Right cardiac atrium (tissue), 5 donors: ENCODE data around the gene FTO. TPM values are rescaled to one million over a fixed set of nuclear protein-coding genes. Genes with fewer than 3 reads are reported as not detected.
A peak's percentile ranks its signal among the peaks of the same experiment; 100 is the strongest.
"Not testable (repeated sequence)": the region's sequence is repeated elsewhere in the genome, so short reads cannot be mapped to it uniquely, and the experiment has no call there.

Experiments used
- ATAC-seq, 2 donors: fragments of 200-7000 bp; cut with Tn5 transposase; one replicate each; pipeline versions ENCODE4 v1.8.0 to v1.9.1; 2020; ENCODE audit warnings: moderate library complexity in 2 of 2, mild to moderate bottlenecking in 1 of 2
- DNase-seq, 3 donors: peaks; one replicate each; pipeline ENCODE4 v3.0.0-alpha.2; 2020
- H3K27ac ChIP-seq: one replicate; pipeline ENCODE4 v1.5.1; 2013; ENCODE audit warnings: mild to moderate bottlenecking, low read length, control low read depth, moderate library complexity
- H3K27me3 ChIP-seq: one replicate; pipeline ENCODE4 v1.6.1; 2013; ENCODE audit not compliant: control insufficient read depth, insufficient read depth
- H3K4me1 ChIP-seq: one replicate; pipeline ENCODE4 v1.6.1; 2013; ENCODE audit warnings: low read length; ENCODE audit not compliant: control insufficient read depth, insufficient read depth
- H3K4me3 ChIP-seq: one replicate; pipeline ENCODE4 v1.5.1; 2013; ENCODE audit warnings: low read length, control low read depth
- H3K9me3 ChIP-seq: one replicate; pipeline ENCODE4 v1.6.1; 2013; ENCODE audit warnings: low read length; ENCODE audit not compliant: control insufficient read depth
- WGBS: extraction: QIAGEN DNeasy Blood & Tissue Kit; methylation state at CpG from one replicate; pipeline ENCODE4 v1.1.7; 2013; 5-methylcytosine and 5-hydroxymethylcytosine counted together
- intact Hi-C, 4 donors: fragments of 100-400 bp; cut with DNase I; formaldehyde crosslinking; loops; one replicate each; pipeline versions ENCODE4 v1.11.0 to v1.14.0; 2022 to 2023
- polyA plus RNA-seq: library from polyadenylated mRNA; stranded (reverse); fragments of 200-250 nt; gene quantifications from one replicate; pipeline ENCODE4 v1.2.3, GENCODE V29; 2013
- total RNA-seq, 4 donors: library from RNA; stranded (reverse); fragmentation: NEBNext Ultra II Directional; extraction: Animal tissue kit (Norgen Biotek cat#: 25700); gene quantifications; one replicate each; pipeline ENCODE4 v1.2.1, GENCODE V29; 2021
- donor health status: healthy with polysubstance abuse.
- donor health status: DM: no; HTN: yes; CAD: no.
- donor health status: DM: no; HTN: no; CAD: no.
- donor health status: DM: no; HTN: yes; CAD: no; lungs with severe emphysema.
- donor health status: DM: yes; HTN: yes; CAD: no.

The FTO gene
- total and polyA plus RNA-seq, 5 donors = 21.9 to 86.3 (median 78.2) TPM

DNA sequence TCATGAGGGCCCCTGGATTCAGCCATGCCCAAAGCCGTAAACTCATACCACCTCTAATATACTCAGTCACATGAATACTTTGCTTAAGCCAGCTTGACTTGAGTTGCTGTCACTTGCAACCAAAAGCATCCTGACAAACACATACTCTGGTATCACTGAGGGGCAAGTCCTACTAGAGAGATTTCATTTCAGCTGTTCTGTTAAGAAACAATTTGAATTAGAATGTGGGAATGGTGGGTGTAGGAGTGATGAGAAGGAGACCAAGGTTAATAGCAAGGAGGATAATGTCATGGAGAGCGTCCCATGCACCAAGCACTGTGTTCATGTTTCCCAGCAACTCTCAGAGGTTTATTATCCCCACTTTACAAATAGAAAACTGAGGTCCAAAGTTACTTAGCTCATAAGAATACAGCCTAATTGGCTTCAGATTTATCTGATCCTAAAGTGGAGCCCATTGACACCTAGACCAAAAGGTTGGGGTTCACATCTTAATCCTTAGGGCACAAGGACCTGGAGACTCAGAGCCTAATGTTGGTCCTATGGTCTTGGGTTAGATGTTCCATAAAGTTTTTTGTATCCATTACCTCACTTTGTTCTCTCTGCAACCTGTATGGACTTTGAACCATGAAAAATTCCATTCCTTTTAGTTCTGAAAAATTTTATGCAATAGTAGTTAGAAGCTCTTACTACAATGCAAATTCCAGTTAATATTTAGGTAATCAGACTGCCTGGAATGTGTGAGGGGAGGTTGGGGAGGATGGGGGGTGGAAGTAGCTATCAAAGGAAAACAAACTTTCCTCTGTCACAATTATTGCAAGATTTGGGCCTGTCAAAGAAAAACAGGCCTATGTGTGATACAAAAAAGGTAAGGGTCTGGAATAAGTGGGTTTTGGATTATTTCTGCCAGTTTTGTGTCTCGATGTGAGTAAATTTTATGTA lies 476.7 kb downstream of the FTO start:
- H3K4me3 ChIP-seq = no peak overlapping the region
- H3K27ac ChIP-seq = no peak overlapping the region
- intact Hi-C loops = no loop called here
- DNase-seq = no peak
- peaks cover 2% of the 10 kb centered on the region for H3K27me3 ChIP-seq
- no peaks in the 10 kb centered on the region for H3K9me3 ChIP-seq
- WGBS = 59% methylated on average over 3 of the region's 3 CpGs
- ATAC-seq = no peak
- H3K4me1 ChIP-seq = no peaks in the 10 kb centered on the region

DNA sequence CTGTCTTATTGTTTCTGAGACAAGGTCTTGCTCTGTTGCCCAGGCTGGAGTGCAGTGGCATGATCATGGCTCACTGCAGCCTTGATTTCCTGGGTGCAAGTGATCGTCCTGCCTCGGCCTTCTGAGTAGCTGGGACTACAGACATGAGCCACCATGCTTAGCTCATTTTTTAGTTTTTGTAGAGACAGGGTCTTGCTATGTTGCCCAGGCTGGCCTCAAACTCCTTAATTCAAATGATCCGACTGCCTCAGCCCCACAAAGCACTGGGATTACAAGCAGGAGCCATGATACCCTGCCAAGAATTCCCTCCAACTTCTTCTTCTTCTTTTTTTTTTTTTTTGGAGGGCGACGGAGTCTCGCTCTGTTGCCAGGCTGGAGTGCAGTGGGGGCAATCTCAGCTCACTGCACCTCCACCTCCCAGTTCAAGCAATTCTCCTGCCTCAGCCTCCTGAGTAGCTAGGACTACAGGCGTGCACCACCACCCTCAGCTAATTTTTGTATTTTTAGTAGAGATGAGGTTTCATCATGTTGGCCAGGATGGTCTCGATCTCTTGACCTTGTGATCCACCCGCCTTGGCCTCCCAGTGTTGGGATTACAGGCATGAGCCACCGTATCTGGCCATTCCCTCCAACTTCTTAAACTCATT lies 477.9 kb downstream of the FTO start:
- 94% methylated on average over 10 of the region's 10 CpGs for WGBS
- ATAC-seq, H3K4me1 ChIP-seq, H3K9me3 ChIP-seq, DNase-seq, H3K27me3 ChIP-seq, H3K27ac ChIP-seq, H3K4me3 ChIP-seq, intact Hi-C loops: not testable (repeated sequence)

DNA sequence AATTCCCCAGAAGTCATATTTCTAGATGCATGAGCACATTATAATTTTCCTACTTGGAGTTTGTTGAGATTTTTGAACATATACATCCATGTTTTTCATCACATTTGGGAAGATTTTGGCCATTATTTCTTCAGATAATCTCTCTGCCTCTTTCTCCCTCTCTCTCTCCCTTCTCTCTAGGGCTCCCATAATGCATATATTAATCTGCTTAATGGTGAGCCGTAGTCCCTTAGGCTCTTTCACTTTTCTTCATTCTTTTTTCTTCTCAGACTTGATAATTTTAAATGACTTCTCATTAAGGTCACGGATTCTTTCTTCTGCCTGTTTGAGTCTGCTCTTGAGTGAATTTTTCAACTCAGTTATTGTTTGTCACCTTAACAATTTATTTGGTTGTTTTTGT lies 481.1 kb downstream of the FTO start:
- WGBS = over 99% methylated on average over 2 of the region's 2 CpGs
- H3K27me3 ChIP-seq = peaks cover 2% of the 10 kb centered on the region
- no peaks in the 10 kb centered on the region for H3K9me3 ChIP-seq
- intact Hi-C loops = no loop called here
- H3K4me3 ChIP-seq = no peak overlapping the region
- H3K4me1 ChIP-seq = no peaks in the 10 kb centered on the region
- ATAC-seq (no peak), DNase-seq (no peak)
- no peak overlapping the region for H3K27ac ChIP-seq

DNA sequence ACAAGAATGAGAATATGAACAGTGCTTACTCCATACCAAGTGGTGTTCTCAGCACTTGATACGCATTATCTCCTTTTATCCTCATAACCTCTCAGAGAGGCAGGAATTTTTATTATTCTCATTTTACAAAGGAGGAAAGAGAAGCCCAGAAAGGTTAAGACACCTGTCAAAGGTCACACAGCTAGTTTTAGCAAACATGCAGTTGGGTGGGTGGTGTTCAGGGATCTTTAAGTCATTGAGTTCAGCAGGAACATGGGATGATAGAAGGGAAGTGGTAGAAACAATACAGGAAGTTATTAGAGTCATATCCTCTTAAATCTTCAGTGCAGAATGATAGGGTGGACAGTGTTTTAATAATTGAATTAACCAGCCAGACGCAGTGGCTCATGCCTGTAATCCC lies 487.2 kb downstream of the FTO start:
- no peak overlapping the region for H3K27ac ChIP-seq
- ATAC-seq = no peak
- no peak overlapping the region for H3K4me3 ChIP-seq
- no peaks in the 10 kb centered on the region for H3K4me1 ChIP-seq
- H3K9me3 ChIP-seq = peaks cover 2% of the 10 kb centered on the region
- DNase-seq = no peak
- no peaks in the 10 kb centered on the region for H3K27me3 ChIP-seq
- intact Hi-C loops = loop anchor here in 2 of 4 donors (10.0 kb wide), 2 partner anchors 74 to 94 kb away; partner anchors contain the start of gene IRX3 (in 1 of the 2)
- 83% methylated on average over 2 of the region's 2 CpGs for WGBS

DNA sequence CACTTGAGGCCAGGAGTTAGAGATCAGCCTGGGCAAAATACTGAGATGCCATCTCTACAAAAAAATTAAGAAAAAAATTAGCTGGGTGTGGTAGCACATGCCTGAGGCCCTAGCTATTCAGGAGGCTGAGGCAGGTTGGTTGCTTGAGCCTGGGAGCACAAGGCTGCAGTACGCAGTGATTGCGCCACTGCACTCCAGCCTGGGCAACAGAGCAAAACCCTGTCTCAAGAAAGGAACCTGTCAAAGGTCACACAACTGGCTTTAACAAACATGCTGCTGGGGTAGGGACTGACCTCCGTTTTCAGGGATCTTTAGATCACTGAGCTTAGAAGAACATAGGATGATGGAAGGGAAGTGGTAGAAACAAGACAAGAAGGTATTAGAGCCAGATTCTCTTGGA lies 487.6 kb downstream of the FTO start:
- peaks cover 2% of the 10 kb centered on the region for H3K9me3 ChIP-seq
- ATAC-seq = no peak
- no peaks in the 10 kb centered on the region for H3K4me1 ChIP-seq
- H3K27me3 ChIP-seq = no peaks in the 10 kb centered on the region
- no peak overlapping the region for H3K4me3 ChIP-seq
- intact Hi-C loops = loop anchor here in 2 of 4 donors (10.0 kb wide), 2 partner anchors 73 to 93 kb away; partner anchors contain the start of gene IRX3 (in 1 of the 2)
- no peak for DNase-seq
- 76% methylated on average over 3 of the region's 3 CpGs for WGBS
- no peak overlapping the region for H3K27ac ChIP-seq

DNA sequence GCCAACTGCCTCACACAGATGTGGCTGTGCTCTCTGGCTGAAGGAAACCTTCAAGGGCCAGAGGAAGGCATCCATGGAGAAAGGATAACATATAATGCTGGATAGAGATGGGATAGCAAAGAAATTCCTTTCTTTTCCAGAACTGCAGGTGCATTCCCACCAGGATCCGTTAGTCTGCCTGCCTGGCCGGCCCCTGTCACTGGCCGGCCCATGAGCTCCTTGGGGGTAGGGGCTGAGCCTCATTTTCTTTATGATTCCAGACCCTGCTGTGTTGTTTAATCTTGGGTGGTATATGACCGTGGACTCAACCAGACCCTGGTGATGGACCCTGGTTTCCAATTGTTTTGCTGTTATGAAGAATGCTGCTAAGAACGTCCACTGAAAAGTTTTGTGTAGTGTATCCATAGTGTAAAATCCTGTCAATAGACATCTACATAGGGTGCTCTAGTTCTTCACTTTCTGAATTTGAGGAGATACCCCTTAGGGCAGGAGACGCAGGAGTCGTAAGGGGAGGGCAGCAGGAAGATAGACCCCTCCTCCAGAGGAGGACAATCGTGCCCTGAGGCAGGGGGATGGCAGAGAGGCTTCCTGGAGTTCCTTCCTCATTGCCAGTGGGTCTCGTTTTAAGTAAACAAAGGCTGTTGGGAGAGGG lies 489.2 kb downstream of the FTO start:
- Histone ChIP-seq H3K27ac (no peak overlapping the region), H3K4me3 (no peak overlapping the region), H3K27me3 (no peaks in the 10 kb centered on the region), H3K9me3 (peaks cover 2% of the 10 kb centered on the region), H3K4me1 (no peaks in the 10 kb centered on the region)
- WGBS = 56% methylated on average over 9 of the region's 9 CpGs
- DNase-seq (no peak), ATAC-seq (no peak)
- intact Hi-C loops = loop anchor here in 2 of 4 donors (10.0 kb wide), 2 partner anchors 72 to 92 kb away; partner anchors contain the start of gene IRX3 (in 1 of the 2)

DNA sequence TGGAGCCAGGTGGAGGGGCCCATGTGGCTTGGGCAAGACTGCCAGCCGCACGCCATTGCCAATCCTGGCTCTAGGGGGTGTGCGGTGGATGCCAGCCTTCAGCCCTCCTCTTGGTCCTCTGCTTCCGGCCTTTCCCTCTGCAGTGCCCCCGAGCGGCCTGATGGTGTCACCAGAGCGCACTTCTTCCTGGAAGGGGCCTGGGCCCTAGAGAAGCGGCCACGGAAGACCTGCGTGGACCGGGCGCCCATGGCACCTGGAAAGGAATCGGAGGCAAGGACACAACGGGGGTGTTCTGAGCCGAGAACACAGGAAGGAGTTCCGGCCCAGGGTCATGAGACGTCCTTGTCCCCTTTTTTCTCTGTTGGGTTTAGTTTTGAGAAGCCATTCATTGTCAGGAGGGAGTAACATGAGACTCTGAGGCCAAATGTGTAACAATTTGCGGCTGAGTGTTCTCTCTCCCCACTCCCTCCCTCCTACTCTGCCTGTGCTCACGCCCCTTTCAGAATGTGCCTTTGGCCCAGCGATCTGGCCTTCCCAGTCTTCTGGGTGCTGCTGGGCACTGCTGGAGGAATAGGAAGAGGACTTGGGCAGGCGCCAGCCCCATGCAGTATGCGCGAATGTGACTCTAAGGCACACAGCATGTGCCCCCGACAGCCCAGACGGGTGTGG lies 489.8 kb downstream of the FTO start:
- Histone ChIP-seq H3K4me1 (no peaks in the 10 kb centered on the region), H3K27me3 (no peaks in the 10 kb centered on the region), H3K4me3 (no peak overlapping the region), H3K27ac (peak overlapping the region; percentile 40), H3K9me3 (peaks cover 2% of the 10 kb centered on the region)
- WGBS = 19% methylated on average over 25 of the region's 25 CpGs
- DNase-seq (peak; percentile 82 to 93 (median 92)), ATAC-seq (peak; percentile 91 to 92)
- intact Hi-C loops = loop anchor here in 2 of 4 donors (10.0 kb wide), 2 partner anchors 71 to 91 kb away; partner anchors contain the start of gene IRX3 (in 1 of the 2)

DNA sequence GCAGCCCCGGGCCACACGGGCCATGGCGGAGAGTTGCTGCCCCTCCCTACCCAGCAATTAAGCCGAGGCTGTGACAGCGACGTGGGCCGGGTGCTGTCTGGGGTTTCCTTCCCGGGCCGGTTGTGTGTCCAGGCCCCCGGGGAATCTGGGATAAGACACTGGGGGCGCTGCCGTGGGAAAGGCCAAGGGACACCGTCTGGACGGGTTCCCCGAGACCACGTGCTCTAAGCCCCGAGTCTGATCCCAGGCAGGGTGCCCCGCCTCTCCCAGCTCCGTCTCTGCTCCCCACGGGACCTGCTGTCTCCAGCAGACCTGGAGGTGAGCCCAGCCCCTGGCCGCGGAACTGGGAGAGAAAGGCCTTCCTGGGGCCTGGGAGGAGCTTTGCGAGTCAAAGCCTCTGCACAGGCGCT lies 490.4 kb downstream of the FTO start:
- peak; percentile 89 to 97 (median 96) for DNase-seq

DNA sequence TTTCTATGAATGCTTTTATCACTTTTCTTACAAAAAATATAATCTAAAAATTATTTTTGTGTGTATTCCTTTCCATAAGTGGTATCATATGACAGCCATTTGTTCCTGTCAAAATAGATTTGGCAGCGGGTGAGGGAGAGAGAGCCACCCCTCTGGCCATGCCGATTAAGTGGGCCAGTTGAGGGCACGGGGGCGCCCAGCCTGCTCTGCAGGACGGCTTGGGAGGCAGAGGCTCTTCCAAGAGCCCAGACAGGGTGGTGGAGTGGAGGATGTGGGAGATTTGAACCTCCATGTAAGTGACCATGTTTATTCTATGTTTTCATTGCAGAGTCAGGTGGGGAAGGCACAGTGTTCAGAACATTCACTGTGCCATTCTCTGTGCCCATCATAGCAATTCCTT lies 493.8 kb downstream of the FTO start:
- H3K4me1 ChIP-seq = no peaks in the 10 kb centered on the region
- WGBS = 61% methylated on average over 5 of the region's 5 CpGs
- no peaks in the 10 kb centered on the region for H3K9me3 ChIP-seq
- H3K27ac ChIP-seq = no peak overlapping the region
- no peak overlapping the region for H3K4me3 ChIP-seq
- DNase-seq (no peak), ATAC-seq (no peak)
- intact Hi-C loops = loop anchor here in 2 of 4 donors (10.0 kb wide), 2 partner anchors 67 to 87 kb away; partner anchors contain the start of gene IRX3 (in 1 of the 2)
- no peaks in the 10 kb centered on the region for H3K27me3 ChIP-seq

More for the DNA sequence above, 490.4 kb downstream of the FTO start:
- Histone ChIP-seq H3K4me1 (no peaks in the 10 kb centered on the region), H3K27ac (peak overlapping the region; percentile 40), H3K27me3 (no peaks in the 10 kb centered on the region), H3K4me3 (no peak overlapping the region), H3K9me3 (peaks cover 2% of the 10 kb centered on the region)
- intact Hi-C loops = loop anchor here in 2 of 4 donors (10.0 kb wide), 2 partner anchors 70 to 90 kb away; partner anchors contain the start of gene IRX3 (in 1 of the 2)
- peak; percentile 83 to 86 for ATAC-seq
- WGBS = 36% methylated on average over 24 of the region's 24 CpGs

DNA sequence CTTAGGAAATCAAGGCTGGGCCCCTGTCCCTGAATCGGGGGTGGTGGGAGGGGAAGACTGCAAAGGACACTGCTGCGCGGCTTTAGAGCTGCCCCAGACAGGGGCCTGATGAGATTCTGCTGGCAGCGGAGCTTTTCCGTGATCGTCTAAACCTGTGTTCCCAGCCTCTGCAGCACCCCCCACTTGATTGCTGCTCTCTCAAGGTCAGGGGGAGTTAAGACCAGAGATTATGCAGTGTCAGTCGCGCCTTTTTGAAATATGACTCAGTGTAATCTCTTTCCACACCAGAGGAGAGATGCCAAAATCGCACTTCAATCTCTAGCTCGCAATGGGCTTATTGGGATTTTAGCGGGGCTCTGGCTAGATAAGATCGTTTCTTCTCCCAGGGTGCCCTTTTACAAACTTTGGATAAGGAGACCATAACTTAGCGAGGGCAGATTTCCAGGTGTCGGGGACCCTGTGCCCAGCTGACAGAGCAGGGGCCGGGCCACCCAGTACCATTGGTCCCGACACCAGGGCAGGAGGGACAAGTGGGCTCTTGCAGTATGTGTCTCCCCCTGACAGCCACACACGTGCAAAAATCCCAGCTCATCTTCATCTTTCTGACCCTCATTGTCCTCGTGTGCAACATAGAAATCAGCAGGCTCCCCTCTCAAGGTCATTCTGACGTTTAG lies 495.7 kb downstream of the FTO start:
- intact Hi-C loops = loop anchor here in 2 of 4 donors (10.0 kb wide), 2 partner anchors 65 to 85 kb away; partner anchors contain the start of gene IRX3 (in 1 of the 2)
- H3K9me3 ChIP-seq = no peaks in the 10 kb centered on the region
- DNase-seq (no peak), ATAC-seq (no peak)
- 47% methylated on average over 19 of the region's 19 CpGs for WGBS
- no peaks in the 10 kb centered on the region for H3K4me1 ChIP-seq
- H3K4me3 ChIP-seq = no peak overlapping the region
- H3K27me3 ChIP-seq = no peaks in the 10 kb centered on the region
- no peak overlapping the region for H3K27ac ChIP-seq
